Anterior cingulate cortex (tissue), 58 donors: ENCODE results near the gene TNNT3.

Experiments
- DNase-seq, 58 donors: peaks; one replicate each; lab custom pipeline; 2025; lab: John Stamatoyannopoulos, UW

TNNT3 gene

DNA sequence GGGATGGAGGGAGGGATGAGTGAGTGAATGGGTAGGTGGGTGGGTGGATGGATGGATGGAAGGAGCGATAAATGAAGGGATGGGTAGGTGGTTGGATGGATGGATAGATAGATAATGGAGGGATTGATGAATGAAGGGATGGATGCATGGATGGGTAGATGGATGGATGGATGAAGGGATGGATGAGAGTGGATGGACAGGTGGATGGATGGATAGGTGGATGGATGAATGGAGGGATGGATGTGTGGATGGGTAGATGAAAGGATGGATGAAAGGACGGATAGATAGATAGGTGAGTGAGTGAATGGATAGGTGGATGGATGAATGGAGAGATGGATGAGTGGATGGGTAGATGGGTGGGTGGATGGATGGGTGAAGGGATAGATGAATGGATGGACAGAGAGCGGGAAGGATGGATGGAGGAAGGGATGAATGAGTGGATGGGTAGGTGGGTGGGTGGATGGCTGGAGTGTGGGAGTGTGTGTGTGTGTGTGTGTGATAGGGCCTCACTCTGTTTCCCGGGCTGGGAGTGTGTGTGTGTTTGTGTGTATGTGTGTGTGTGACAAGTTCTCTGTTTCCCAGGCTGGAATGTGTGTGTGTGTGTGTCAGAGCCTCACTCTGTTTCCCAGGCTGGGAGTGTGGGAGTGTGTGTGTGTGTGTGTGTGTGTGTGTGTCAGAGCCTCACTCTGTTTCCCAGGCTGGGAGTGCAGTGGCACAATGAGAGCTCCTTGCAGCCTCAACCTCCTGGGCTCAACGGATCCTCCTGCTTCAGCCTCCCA, 25.7 kb upstream of the TNNT3 start:
- no peak for DNase-seq

DNA sequence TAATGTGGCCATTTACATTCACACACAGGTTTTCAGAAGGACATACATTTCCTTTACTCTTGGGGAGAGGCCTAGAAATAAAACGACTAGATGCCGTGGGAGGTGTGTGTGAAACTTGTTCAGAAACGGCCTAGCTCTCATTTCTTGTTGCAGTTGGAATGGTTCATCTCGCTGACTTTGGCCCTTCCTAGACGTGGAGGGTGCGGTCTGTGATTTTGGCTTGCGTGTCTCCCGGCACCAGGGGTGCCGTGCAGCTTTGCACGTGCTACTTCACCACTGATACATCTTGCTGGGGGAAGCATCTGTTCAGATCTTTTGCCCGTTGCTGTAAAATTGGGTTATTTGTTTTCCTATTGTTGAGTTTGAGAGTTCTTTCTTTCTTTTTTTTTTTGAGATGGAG, 24.7 kb upstream of the TNNT3 start:
- DNase-seq: peak in 3 of 58 donors; percentile 28 to 55 (median 54)

DNA sequence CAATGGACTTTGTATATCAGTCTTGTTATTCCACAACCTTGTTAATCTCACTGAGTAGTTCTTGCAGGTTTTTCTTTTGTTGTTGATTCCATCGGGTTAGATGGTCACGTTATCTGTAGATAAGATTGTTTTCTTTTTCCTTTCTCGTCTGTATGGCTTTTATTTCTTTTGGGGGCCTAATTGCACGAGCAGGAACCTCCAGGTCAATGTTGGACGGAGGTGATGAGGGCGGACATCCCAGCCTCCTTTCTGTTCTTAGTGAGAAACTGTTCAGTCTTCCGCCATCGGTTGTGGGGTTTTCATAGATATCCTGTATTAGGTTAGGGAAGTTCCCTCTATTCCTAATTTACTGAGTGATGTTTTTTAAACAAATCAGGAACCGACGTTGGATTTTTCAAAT, 23.0 kb upstream of the TNNT3 start:
- no peak for DNase-seq

DNA sequence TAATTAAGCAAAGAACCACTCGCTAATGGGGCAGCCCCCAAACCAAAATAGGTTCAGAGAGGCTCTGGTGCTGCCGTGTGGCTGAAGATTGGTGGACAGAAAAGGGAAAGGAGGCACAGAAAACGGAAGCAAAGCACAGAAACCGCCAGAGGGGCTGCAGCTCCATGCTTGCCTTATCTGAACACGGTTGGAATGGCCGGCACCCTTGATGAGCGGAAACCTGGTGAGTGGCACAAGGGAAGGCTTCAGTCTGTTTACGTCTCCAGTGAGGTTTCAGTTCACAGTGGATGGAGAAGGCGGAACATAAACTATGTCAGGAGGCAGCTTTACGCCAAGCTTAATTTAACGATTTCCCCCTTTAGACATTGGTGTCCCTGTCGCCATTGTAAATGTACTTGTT, 22.6 kb upstream of the TNNT3 start:
- DNase-seq: no peak

DNA sequence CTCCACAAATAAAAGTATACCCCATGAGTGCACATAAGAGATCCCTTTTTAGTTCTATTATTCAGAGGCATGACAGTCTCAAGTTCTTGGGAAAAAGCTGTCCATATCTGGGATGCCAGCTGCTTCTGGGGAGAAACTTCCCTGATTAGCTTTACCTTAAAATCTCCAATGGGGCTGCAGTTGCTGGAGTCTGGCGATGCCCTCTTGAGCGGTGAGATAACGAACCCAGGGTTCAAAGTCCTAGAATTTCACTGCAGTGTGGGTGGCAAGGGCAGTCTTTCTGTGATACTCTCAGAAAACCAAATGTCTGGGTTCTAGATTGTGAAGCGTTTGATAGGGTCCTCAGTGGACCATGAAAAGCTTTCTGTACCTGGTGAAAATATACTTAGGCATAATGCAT, 20.4 kb upstream of the TNNT3 start:
- no peak for DNase-seq

DNA sequence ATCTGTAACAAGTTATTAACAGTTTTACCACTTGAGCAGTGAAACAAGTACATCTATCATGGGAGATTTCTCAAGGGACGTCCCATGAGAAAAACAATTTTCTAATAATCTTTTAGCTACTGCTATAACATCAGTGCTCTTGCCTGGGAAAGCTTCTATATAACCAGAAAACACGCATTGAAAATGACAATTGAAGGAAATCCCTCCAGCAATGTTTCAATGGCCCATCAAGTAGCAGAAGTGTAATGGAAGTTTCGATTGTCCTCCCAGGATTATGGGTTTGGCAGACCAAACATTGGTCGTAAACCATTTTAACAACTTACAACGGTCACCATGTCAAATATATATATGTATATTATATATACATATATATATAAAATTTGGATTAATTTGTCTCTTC, 19.8 kb upstream of the TNNT3 start:
- no peak for DNase-seq

DNA sequence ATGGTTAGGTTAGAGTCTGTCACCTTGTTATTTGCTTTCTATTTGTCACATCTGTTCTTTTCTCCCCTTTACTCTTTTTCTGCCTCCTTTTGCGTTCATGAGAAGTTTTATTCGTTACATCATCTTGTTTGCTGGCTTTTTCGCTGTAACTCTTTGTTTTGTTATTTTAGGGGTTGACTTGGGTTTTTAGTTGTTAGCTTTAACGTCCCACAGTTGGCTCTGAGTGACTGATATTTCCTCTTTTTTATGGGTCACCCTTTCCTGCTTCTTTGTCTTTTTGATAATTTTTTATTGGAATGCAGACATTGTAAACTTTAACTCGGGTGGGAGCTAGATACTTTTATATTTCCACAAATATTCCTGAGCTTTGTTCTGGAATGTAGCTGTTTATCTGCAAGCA, 13.3 kb upstream of the TNNT3 start:
- no peak for DNase-seq

DNA sequence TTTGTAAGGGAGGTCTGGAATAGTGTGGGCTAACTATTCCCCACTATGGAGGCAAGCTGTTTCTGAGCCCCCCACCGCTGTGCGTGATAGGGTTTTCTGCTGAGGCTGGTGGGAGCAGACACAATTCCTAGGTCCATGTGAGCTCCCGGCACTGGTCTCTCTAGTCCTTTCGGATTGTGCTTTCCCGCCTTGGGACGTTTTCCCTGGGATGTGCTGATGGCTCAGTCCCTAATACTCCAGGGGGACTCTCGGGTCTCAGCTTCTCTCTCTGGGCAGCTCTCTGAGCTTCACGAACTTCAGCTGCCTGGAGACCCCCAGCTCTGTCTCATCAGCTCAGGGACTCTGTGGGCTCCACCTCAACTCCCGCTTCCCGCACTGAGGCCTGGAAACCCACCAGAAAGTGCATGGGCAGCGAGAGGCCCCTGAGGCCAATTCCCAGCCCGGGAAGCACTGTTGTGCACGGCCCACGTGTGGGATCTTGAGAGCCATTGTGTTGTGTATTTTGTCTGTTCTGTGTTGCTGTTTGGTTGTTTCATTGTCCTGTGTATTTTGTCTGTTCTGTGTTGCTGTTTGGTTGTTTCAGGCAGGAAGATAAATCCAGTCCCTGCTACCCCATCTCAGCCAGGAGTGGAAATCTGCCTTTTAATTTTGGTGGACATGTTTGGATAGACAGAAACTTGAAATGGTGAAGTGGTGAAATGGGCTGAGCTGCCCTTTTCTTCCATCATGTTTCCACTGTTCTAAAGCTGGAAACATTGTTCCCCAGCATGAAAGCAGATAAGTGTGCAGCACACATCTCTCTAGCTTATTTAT, 12.7 kb upstream of the TNNT3 start:
- DNase-seq: no peak

DNA sequence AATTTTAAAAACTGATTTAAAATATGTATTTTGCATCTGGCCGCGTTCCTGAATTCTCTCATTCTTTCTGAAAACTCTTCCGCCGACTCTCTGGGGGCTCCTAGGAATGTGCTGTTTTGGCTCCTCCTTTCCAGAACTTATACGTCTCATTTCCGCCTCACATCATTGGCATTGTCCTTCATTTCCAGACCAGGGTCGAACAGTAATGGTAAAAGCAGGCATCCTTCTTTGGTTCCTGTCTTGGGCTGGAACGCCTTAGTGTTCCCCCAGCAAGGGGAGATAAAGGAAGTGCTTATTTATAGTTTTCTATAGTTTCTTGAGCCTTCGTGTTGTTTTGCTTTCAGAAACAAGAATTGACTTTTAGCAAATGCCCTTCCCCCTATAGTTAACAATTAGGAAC, 10.9 kb upstream of the TNNT3 start:
- DNase-seq: no peak

DNA sequence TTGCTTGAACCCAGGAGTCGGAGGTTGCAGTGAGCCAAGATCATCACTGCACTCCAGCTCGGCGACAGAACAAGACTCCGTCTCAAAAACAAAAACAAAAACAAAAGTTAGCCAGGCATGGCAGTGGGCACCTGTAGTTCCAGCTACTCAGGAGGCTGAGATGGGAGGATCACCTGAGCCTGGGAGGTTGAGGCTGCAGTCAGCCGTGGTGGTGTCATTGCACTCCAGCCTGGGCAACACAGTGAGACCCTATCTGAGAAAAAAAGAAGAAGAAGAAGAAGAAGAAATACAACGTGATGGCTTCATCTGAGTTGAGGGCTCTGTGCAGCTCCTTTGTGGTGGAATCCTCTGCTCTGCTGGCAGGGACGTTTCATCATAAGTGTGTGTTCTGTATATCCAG, 10.0 kb upstream of the TNNT3 start:
- no peak for DNase-seq

DNA sequence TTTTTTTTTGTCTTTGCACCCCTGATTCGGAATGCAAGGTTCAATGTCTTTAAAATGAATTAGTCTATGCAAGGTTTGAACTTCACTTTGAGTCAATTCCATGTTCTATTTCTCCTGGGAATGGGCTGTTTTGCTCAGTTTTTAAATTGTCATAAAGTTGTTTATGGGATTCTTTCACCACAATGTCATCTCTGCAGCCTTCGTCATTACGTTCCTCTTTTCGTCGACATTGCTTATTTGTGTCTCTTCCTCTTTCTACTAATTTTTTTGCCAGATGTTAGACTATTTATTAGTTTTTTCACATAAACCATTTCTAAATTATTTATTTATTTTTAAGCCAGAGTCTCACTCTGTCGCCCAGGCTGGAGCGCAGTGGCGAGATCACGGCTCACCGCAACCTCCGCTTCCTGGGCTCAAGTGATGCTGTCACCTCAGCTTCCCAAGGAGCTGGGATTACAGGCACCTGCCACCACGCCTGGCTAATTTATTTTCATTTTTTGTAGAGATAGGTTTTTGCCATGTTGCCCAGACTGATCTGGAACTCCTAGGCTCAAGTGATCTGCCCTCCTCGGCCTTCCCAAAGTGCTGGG, 7.1 kb upstream of the TNNT3 start:
- no peak for DNase-seq

DNA sequence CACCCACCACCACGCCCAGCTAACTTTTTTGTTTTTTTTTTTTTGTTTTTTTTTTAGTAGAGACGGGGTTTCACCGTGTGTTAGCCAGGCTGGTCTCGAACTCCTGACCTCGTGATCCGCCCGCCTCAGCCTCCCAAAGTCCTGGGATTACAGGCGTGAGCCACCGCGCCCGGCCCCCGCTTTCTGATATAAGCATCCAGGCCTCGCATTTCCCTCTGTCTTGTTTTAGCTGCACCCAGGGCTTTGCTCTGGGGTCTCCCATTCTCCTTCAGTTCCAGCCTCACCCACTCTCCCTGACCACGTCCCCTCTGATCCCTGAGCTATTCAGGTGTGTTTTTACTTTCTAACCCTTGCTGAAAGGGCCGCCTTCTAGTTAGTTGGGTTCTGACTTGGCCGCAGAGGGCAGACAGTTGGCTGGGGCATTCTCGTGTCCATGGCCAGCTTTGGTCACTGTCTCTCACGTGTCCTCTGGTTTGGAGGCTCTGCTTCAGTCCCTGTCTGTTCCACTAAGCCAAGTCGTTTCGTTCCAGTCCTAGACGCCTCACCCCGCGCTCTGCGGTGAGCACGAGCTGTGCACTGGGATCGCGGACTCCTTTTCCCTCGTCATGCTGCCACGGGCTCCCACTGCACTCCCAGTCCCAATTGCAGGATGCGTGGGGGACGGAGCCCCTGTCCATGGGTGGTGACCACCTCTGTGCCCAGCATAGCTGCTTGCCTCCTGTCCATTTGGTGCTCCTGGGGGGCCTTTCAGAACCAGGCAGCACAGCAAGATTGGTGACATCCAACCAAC, 6.0 kb upstream of the TNNT3 start:
- no peak for DNase-seq

DNA sequence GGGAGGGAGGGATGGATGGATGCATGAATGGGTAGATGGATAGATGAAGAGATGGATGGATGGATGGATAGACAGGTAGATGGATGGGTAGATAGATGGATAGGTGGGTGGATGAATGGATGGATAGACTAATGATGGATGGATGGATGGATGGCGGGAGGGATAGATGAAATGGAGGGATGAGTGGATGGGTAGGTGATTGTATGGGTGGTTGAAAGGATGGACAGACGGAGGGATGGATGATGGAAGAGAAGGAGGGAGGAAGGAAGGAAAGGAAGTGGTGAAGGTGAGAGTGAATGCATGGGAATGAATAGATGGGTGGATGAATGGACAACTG, 3.7 kb upstream of the TNNT3 start:
- no peak for DNase-seq

DNA sequence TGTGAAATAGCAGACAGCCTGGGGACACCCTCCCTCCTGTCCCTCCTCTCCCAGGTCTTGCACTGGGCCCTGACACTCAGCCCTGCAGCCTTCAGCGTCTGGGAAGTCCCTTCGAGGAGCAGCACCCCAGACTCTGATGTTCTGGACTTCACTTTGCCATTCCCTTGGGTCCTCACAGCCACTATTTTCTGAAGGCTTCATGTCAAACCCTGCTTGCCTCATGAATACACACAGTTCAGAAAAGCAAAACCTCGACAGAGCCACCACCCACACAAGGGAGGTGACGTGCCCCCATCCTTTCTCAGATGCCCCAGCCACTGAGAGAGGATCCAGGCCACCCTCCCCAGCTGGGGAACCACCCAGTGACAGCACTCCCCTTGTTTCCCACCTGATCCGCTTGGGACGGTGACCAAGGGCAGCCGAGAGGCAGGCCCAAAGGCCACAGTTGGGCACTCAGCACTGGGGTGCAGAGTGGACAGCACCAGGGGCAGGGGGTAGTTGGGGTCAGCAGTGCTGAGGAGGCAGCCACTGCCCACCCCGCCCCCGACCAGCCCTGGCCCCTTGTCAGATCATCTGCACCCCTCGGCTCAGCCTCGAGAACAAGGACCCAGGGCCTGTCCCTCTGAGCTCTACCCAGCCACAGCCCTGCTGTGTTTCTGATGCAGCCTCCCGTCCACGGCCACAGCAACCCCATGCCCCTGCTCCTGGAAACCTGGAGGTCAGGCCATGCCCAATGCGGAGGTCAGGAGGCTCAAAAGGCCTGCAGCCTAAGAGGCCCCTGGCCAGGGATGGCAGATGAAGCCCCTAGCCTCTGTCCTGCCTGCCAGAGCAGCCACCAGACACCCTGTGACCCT, 3.1 kb upstream of the TNNT3 start:
- no peak for DNase-seq

DNA sequence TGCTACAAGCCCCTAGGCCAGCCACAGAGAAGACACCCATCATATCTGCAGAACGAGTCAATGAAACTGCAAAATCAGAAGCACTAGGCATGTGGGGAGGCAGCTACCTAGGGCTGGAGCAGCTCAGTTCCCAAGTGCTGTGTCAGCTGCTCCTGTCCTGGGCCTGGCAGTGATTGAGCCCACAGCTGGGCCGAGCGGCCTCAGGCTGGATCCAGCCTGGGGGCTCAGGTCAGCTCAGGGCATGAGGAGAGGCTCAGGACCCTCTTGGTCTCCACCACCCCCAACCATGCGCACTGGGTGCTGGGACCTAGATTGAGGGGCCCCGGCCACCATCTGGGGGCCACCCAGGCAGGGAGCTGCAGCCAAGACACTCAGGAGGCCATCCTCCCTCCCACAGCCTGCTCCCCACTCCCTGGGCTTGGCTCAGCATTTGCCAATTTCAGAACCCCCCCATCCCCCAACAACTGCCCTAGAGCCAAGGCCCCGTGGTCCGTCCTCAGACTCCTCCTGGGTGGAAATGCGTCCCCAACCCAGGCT, 2.4 kb upstream of the TNNT3 start:
- no peak for DNase-seq

DNA sequence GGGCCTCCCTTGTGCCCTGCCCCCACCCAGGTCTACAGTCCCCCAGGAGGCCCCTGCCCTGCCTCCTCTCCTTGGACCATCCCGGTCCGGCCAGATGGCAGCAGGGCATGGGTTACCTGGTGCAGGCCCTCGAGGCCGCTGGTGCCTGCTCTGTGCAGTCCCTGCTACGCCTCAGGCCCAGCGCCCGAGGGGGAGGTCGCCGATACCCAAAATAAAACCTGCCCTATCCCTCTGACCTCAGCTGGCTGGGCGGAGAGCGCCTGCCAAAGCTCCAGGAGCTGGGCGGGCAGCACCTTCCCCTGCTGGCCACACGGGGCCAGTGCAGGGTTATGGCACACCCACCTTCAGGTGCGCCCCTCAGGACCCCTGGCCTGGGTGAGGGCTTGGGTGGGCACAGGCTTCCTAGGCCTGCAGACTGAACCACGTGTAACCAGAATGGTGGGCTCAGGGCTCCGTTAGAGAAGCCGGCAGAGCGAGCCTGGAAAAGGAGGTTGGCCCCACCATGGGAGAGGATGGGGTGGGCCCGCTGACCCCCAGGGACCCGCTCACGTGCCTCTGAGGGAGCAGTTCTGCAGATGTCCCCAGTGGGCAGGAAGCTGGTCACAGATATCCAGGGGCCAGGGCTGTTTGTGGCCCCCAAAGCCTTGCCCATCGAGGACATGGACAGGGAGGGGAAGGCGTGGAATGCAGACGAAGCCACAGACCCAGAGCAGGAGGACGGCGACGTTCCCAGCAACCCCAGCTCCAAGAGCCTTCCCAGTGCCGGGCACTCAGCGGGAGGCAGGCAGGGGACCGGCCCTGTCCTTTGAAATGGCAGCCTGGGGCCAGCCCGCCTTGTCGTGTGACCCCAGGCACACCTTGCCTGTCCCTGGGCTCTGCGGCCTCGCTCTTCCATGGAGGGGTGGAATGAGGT, 1.7 kb upstream of the TNNT3 start:
- DNase-seq: no peak

DNA sequence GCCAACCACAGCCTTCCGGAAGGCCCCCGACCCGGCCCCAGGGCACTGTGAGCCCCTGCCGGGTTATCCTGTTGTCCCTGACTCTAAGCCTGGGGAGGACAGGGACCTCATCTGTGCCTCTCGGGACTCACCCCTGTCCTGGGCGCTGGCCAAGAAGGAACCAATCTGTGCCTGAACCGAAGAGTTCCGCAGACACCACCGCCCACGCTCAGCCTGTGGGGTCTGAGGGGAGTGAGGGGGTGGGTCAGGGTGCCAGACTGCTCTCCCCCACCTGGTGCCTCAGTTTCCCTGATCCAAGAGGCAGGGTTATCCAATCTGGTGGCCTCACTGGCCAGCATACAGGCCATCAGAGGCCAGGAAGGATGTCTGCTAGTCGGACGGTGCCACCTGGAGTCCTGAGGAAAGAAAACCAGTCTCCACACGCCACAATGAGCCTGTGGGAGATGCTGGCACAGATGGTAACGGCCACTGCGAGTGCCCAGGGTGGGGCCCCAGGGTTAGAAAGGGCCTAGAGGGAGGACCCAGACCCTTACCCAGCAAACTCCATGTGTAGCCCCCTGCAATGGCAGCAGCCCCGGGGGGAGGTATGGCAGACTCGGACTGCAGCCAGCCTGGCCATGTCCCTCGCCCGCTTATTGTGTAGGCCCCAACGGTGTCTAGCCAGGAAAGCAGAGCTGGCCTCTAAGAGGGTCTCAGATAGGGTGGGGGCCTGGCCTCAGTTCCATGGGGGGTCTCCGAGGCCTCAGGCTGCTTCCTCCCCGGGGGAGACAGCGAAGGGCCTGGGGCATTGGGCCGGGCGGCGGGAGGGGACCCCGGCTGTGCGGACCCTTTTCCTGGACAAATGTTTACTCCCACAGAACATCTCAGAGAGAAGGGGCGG, 827 bp upstream of the TNNT3 start:
- no peak for DNase-seq
